Measurements from ENCODE around the gene CRLF2. TPM values are rescaled to one million over a fixed set of nuclear protein-coding genes. Genes with fewer than 3 reads are reported as not detected.

The CRLF2 gene
- polyA plus RNA-seq, 2 of the 4 experiments (the other 2 are of a cell fraction) = 0.08 to 0.37 TPM

DNA sequence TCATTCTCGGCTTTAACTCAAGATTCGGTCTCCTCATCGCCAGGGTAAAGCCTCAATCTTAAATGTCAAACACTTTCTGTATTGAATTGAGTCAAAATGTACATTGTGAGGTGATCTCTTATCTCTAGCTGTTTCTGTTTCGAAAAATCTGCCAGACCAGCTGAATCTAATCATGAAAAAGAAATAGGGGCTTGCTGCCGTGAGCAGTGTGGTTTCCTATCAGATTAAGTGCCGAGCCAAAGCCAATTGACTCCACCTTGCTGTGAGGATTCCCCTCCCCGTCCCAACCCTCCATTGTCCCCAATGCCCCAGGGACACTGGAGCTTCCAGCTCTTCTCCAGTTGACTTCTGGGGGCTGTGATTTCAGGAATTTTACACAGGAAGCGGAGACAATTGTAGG lies 12.5 kb upstream of the CRLF2 start:
- TF ChIP-seq, protein P1, sequence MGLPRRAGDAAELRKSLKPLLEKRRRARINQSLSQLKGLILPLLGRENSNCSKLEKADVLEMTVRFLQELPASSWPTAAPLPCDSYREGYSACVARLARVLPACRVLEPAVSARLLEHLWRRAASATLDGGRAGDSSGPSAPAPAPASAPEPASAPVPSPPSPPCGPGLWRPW (IDR thresholded peaks at IDR 0.05) = no peak
- TF ChIP-seq HOXB5 (CRISPR knock-in tag; IDR thresholded peaks at IDR 0.05) (no peak), SREBF2 (IDR thresholded peaks at IDR 0.05) (no peak), ESRRA (IDR thresholded peaks at IDR 0.05; ENCODE audit: borderline replicate concordance, low read length) (no peak), BHLHE40 (IDR thresholded peaks at IDR 0.05; ENCODE audit: low read depth, low read length) (no peak), TFCP2L1 (CRISPR knock-in tag; IDR thresholded peaks at IDR 0.05) (no peak), RNF2 (IDR thresholded peaks at IDR 0.05; ENCODE audit: borderline replicate concordance, low read depth) (no peak), CBX8 (IDR thresholded peaks at IDR 0.05) (no peak)
- Histone ChIP-seq H3K4me2 (no peak overlapping the region), H3K9me3 (peaks cover 33% of the 10 kb centered on the region), H3K4me3 (no peak overlapping the region), H3K27ac (no peak overlapping the region), H3K4me1 (0 out of 3 replicates have a peak, but pooled peaks cover 5% of the 10 kb centered on the region)
- FAIRE-seq = no peak
- POLR2A ChIA-PET = no interaction called here
- CTCF ChIA-PET = no interaction called here
- no peak for ATAC-seq
- no peak for DNase-seq (ENCODE audit: low read depth in 1 of 2, low spot score in 1 of 2)
- WGBS (ENCODE audit: missing lambda C conversion rate) = 29% methylated on average over 8 of the region's 8 CpGs

DNA sequence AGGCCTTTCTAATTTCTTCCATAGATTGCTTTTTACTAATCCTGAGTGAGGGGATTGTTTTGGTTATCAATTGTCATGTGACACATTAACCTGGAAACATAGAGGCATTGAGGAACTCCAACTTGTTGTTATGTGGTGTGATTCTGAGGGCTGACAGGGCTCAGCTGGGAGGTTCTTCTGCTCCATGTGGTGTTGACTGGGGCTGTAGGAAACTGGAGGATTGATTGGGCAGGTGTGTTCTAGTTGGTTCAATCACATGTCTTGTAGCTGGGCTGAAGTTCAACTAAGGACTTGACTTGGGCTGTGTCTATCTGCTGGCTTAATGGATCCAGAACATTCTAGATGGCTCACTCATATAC lies 10.8 kb upstream of the CRLF2 start:
- peaks cover 33% of the 10 kb centered on the region for H3K9me3 ChIP-seq
- no peak overlapping the region for H3K4me2 ChIP-seq
- H3K27ac ChIP-seq = no peak overlapping the region
- no peak overlapping the region for H3K4me3 ChIP-seq
- no peak for TF ChIP-seq KDM1A (IDR thresholded peaks at IDR 0.05; ENCODE audit: low read depth)
- TF ChIP-seq, protein P2, sequence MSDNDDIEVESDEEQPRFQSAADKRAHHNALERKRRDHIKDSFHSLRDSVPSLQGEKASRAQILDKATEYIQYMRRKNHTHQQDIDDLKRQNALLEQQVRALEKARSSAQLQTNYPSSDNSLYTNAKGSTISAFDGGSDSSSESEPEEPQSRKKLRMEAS (IDR thresholded peaks at IDR 0.05) = peak; percentile 18; the same call in 1 of the 2 replicates
- no peak for FAIRE-seq
- no peak; a peak in 1 of 6 replicates for ATAC-seq
- 0 out of 3 replicates have a peak, but pooled peaks cover 5% of the 10 kb centered on the region for H3K4me1 ChIP-seq
- no peak for DNase-seq (ENCODE audit: low read depth in 1 of 2, low spot score in 1 of 2)
- ChIA-PET POLR2A (no interaction called here), CTCF (no interaction called here)

DNA sequence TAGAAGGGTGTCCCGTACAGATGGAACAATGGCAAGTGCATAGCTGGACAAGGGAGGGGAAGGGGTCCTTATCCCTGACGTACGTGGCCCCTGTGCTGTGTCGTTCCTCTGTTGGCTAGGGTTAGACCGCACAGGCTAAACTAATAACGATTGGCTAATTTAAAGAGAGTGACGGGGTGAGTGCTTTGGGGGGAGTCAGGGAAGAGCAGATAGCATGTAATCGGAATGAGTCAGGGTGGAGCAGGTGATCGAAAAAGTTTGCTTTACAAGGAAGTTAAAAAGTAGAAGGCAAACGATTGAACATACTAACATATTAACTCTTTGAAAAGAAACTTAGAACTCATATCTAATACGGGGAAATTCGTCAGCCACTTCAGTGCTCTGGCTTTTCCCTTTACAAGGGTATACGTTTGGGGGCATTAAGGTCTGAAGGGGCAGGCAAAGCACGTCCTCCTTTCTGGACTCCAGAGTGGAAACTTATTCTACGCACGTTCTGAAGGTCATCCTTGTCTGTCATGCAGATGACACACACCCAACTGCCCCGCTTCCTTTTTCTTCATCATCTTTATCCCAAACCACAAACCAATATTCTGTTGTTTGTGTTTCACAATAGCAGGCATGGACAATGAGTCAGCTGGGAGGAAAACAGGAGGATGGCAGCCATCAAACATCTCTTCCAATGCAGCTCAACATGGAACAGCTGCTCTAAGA lies 10.2 kb upstream of the CRLF2 start:
- FAIRE-seq = no peak
- Histone ChIP-seq H3K4me1 (0 out of 3 replicates have a peak, but pooled peaks cover 5% of the 10 kb centered on the region), H3K4me3 (no peak overlapping the region), H3K4me2 (peak overlapping the region; percentile 49), H3K27ac (0 out of 6 replicates have a peak overlapping the region, but pooled peaks of 1 of the 2 experiments have one; percentile 29), H3K9me3 (peaks cover 33% of the 10 kb centered on the region)
- peak; percentile 28 to 66 for DNase-seq (ENCODE audit: low read depth in 1 of 2, low spot score in 1 of 2)
- 24% methylated on average over 17 of the region's 17 CpGs for WGBS (ENCODE audit: missing lambda C conversion rate)
- POLR2A ChIA-PET = no interaction called here
- ATAC-seq = peak; percentile 73 to 85
- CTCF ChIA-PET = no interaction called here
- no peak for TF ChIP-seq HOXB13 (CRISPR knock-in tag; IDR thresholded peaks at IDR 0.05; ENCODE audit: low read depth)
- TF ChIP-seq NR3C1 (IDR thresholded peaks at IDR 0.05) = no peak
- TF ChIP-seq BHLHE40 (IDR thresholded peaks at IDR 0.05; ENCODE audit: low read depth, low read length) = no peak
- TF ChIP-seq ESRRA (IDR thresholded peaks at IDR 0.05; ENCODE audit: borderline replicate concordance, low read length) = 0 out of 2 replicates have a peak, but pooled peaks have one; percentile 25
- peak; percentile 49 to 91; a peak in 3 of 4 replicates for TF ChIP-seq CEBPB (IDR thresholded peaks at IDR 0.05)
- TF ChIP-seq, protein P3, sequence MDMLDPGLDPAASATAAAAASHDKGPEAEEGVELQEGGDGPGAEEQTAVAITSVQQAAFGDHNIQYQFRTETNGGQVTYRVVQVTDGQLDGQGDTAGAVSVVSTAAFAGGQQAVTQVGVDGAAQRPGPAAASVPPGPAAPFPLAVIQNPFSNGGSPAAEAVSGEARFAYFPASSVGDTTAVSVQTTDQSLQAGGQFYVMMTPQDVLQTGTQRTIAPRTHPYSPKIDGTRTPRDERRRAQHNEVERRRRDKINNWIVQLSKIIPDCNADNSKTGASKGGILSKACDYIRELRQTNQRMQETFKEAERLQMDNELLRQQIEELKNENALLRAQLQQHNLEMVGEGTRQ (IDR thresholded peaks at IDR 0.05) = no peak
- no peak for TF ChIP-seq HOXA7 (CRISPR knock-in tag; IDR thresholded peaks at IDR 0.05)
- TF ChIP-seq FOSL2 (IDR thresholded peaks at IDR 0.05) = peak; percentile 49; the same call in 1 of the 2 replicates
- TF ChIP-seq FOSL2 (CRISPR knock-in tag; IDR thresholded peaks at IDR 0.05) = peak; percentile 64
- TF ChIP-seq EP300 (IDR thresholded peaks at IDR 0.05) = no peak
- no peak for TF ChIP-seq RCOR1 (IDR thresholded peaks at IDR 0.05; ENCODE audit: low read depth, low read length)
- no peak for TF ChIP-seq ZSCAN20 (CRISPR knock-in tag; IDR thresholded peaks at IDR 0.05)
- no peak for TF ChIP-seq HEYL (CRISPR knock-in tag; IDR thresholded peaks at IDR 0.05)
- no peak for TF ChIP-seq CBX8 (IDR thresholded peaks at IDR 0.05)
- no peak for TF ChIP-seq HDAC2 (IDR thresholded peaks at IDR 0.05)
- TF ChIP-seq CHD2 (IDR thresholded peaks at IDR 0.05; ENCODE audit: low read length, partially characterized antibody) = no peak
- TF ChIP-seq, protein P1 (IDR thresholded peaks at IDR 0.05) = 0 out of 2 replicates have a peak, but pooled peaks have one; percentile 11
- TF ChIP-seq, protein P4, sequence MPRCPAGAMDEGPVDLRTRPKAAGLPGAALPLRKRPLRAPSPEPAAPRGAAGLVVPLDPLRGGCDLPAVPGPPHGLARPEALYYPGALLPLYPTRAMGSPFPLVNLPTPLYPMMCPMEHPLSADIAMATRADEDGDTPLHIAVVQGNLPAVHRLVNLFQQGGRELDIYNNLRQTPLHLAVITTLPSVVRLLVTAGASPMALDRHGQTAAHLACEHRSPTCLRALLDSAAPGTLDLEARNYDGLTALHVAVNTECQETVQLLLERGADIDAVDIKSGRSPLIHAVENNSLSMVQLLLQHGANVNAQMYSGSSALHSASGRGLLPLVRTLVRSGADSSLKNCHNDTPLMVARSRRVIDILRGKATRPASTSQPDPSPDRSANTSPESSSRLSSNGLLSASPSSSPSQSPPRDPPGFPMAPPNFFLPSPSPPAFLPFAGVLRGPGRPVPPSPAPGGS (IDR thresholded peaks at IDR 0.05) = no peak
- TF ChIP-seq EHMT2 (IDR thresholded peaks at IDR 0.05; ENCODE audit: low read depth) = no peak
- TF ChIP-seq FOSB (CRISPR knock-in tag; IDR thresholded peaks at IDR 0.05) = no peak
- TF ChIP-seq POLR2A (IDR thresholded peaks at IDR 0.05; ENCODE audit: low read length) = no peak
- no peak for TF ChIP-seq TP53 (CRISPR knock-in tag; IDR thresholded peaks at IDR 0.05)
- TF ChIP-seq FOXS1 (CRISPR knock-in tag; IDR thresholded peaks at IDR 0.05) = no peak
- TF ChIP-seq, protein P5, sequence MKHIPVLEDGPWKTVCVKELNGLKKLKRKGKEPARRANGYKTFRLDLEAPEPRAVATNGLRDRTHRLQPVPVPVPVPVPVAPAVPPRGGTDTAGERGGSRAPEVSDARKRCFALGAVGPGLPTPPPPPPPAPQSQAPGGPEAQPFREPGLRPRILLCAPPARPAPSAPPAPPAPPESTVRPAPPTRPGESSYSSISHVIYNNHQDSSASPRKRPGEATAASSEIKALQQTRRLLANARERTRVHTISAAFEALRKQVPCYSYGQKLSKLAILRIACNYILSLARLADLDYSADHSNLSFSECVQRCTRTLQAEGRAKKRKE (CRISPR knock-in tag; IDR thresholded peaks at IDR 0.05; ENCODE audit: low read depth) = no peak
- TF ChIP-seq HOXB5 (CRISPR knock-in tag; IDR thresholded peaks at IDR 0.05) = no peak
- TF ChIP-seq, protein P6, sequence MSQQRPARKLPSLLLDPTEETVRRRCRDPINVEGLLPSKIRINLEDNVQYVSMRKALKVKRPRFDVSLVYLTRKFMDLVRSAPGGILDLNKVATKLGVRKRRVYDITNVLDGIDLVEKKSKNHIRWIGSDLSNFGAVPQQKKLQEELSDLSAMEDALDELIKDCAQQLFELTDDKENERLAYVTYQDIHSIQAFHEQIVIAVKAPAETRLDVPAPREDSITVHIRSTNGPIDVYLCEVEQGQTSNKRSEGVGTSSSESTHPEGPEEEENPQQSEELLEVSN (IDR thresholded peaks at IDR 0.05; ENCODE audit: borderline replicate concordance, low read depth) = no peak
